Peyer's patch (tissue), 4 donors: ENCODE data around the gene CCDC57.

Source experiments
- POLR2A ChIP-seq, 2 donors: fragments of 450-650 bp; IDR thresholded peaks; one replicate each; pipeline ENCODE4 v1.5.1; 2017; ENCODE audit warnings: antibody characterized with exemption in 2 of 2, mild to moderate bottlenecking in 2 of 2, moderate library complexity in 2 of 2
- TF ChIP-seq, protein P1 (sequence below), 6 experiments: fragments of 450-650 bp in 4 of 6; fragments of 200-600 bp in 2 of 6; sonication (generic) in 1 of 6; IDR thresholded peaks; one replicate each; pipeline ENCODE4 v1.5.1; 2017 to 2019; ENCODE audit warnings: antibody characterized with exemption in 6 of 6, mild to moderate bottlenecking in 3 of 6, moderate library complexity in 1 of 6

DNA sequence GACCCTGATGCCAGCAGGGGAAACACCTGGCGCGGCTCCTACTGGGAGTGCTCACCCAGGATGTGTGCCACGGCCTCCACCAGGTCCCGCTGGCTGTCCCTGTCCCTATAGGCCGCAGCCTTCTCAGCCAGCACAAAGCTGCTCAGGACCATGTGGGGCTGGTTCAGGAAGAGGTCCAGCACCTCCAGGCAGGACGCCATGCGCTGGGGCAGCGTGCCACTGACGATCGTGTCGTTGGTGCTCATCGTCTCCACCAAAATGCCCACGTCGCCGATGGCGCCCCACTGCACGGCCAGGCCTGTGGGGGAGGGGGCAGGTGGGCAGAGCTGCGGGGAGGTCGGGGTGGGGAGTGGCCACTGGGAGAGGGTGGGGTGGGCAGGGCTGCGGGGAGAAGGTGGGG, 131.1 kb downstream of the CCDC57 start:
- TF ChIP-seq, protein P1, sequence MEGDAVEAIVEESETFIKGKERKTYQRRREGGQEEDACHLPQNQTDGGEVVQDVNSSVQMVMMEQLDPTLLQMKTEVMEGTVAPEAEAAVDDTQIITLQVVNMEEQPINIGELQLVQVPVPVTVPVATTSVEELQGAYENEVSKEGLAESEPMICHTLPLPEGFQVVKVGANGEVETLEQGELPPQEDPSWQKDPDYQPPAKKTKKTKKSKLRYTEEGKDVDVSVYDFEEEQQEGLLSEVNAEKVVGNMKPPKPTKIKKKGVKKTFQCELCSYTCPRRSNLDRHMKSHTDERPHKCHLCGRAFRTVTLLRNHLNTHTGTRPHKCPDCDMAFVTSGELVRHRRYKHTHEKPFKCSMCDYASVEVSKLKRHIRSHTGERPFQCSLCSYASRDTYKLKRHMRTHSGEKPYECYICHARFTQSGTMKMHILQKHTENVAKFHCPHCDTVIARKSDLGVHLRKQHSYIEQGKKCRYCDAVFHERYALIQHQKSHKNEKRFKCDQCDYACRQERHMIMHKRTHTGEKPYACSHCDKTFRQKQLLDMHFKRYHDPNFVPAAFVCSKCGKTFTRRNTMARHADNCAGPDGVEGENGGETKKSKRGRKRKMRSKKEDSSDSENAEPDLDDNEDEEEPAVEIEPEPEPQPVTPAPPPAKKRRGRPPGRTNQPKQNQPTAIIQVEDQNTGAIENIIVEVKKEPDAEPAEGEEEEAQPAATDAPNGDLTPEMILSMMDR (IDR thresholded peaks at IDR 0.05): no peak
- no peak for TF ChIP-seq POLR2A (IDR thresholded peaks at IDR 0.05)
